ENCODE data around the gene PAK6.

The PAK6 gene

DNA sequence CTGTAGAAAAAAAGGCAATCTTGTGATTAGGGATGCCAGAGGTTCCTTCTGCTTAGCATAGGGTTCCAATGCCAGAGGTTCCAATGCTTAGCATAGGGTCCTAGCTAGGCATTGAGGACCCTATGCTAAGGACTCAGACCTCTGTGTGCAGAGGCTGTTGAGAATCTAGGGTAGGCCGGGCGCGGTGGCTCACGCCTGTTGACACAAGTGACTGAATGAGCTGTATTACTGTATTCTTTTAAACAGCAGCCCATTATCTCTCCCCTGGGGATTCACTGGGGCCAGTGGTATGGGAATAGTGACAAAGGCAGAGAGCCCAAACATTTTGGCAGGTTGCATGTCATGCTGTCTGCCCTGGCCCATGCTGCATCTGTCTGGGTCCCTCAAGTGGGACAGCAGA lies 16.2 kb downstream of the PAK6 start:
- no peak for DNase-seq (ENCODE audit: low read depth in 2 of 2)

- peak; percentile 24 to 29 for DNase-seq (ENCODE audit: low read depth in 2 of 2)
These were observed 17.9 kb downstream of the PAK6 start for GRCh38 chr15:40256638-40257235.

DNA sequence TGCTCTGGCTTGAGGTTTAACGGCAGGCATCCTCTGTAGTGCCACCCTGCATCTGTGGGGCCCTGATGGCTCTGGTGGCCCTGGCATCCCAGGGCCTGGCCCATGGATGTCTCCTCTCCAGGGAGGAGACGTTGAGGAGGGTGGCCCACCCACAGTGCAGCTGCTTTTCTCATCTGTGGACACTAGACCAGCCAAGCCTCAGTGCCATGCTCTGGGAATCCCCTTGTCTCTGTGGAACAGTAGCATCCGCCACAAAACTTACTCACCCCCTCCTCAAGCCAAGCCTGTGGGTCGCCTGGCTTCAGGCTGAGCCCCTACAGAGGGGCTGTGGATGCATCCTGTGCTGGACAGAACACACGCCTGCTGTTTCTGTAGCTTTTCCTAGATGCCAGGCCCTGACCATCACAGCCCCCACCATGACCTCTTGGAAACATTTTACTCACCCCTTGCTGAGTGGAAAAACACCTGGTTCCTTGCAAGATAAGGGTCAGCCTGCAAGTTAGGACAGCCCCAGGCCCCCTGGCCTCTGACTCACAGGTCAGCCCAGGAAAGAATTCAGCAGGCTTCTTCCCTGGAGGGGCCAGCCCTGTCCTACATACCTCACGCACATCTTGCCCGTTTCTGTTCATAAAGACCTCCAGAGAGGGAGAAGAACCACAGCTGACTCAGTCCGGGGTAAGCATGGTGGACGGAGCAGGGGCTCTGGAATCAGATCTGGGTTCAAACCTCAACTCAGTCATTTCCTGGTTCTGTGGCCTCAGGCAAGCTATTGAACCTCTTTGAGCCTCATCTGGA lies 19.0 kb downstream of the PAK6 start:
- DNase-seq (ENCODE audit: low read depth in 2 of 2) = no peak

GRCh38 chr15:40258544-40258943 lies 19.7 kb downstream of the PAK6 start:
- DNase-seq (ENCODE audit: low read depth in 2 of 2) = no peak

DNA sequence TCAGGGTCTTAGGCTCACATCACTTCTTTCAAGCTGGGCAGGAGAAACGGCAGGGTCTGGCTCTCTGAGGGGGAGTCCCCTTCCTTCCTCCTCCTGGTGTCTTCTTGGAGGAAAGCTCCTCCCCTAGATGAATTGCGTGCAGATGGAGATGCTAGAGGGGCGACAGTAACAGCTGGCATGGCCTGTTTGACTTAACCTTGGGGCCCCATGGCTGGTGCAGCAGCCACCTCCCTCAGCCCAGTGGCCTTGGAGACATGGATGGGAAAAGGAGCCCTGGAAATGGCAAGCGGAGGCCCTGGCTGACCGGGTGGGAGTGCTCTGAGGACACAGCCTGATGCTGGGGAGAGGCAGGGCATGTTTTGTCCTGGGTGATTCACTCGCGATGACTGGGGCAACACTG lies 20.2 kb downstream of the PAK6 start:
- DNase-seq (ENCODE audit: low read depth in 2 of 2) = no peak

DNA sequence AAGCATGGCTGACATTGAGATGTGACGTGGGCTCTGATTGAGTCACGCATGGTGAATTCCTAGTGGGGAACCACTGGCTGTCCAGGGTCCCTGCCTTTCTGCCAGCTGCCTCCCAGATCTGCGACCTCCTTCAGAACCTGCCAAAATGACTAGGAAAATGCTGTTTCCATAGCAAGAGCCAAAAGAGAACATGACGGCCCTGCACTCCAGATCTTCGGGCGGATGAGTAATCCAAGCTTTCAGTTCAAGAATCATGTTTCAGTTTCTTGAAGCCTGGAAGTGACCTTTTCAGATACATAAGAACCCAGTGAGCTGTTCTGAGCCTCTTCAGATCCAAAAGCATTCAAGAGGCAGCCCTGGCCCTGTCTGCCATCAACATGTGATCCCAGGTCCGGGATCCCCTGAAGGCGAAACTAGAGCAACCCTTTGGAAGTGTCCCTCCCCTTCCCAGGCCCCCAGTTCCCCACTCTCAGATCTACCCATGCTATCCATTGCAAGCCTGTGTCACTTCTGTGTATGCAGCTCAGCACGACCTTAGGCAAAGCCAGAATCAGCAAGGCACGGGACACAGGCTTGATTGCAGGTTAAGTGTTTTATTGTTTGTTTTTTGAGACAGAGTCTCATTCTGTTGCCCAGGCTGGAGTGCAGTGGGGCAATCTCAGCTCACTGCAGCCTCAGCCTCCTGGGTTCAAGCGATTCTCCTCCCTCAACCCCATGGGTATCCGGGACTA lies 24.3 kb downstream of the PAK6 start:
- no peak for DNase-seq (ENCODE audit: low read depth in 2 of 2)

DNA sequence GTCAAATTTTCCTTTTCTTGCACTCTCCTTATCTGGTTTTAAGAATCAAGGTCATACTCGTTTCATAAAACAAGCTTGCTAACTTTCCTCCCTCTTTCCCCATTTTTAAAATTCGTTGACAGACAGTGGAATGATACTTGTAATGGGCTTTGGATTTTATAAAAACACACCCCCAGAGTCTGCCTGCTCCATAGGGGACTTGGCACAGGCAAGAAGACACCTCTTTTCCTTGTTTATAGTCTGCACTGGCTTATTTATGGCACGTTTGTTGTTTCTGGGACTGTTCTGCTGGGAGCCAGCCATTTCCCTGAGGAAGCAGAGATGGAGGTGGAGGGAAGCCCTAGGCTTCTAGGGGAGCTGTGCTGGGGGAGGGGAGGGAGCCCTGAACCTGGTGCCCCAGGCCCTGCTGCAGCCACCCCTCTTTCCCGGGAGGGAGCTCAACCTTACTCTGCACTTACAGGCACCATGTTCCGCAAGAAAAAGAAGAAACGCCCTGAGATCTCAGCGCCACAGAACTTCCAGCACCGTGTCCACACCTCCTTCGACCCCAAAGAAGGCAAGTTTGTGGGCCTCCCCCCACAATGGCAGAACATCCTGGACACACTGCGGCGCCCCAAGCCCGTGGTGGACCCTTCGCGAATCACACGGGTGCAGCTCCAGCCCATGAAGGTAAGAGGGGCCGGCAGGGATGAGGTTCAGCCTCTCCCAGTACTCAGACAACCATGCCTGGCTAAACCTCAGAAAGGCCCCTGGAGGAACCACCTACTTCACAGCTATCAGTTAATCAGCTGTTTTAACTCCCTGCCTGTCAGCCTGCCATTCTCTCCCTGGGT lies 25.7 kb downstream of the PAK6 start:
- DNase-seq (ENCODE audit: low read depth in 2 of 2) = no peak

GRCh38 chr15:40265355-40265754 lies 26.5 kb downstream of the PAK6 start:
- DNase-seq (ENCODE audit: low read depth in 2 of 2) = no peak

DNA sequence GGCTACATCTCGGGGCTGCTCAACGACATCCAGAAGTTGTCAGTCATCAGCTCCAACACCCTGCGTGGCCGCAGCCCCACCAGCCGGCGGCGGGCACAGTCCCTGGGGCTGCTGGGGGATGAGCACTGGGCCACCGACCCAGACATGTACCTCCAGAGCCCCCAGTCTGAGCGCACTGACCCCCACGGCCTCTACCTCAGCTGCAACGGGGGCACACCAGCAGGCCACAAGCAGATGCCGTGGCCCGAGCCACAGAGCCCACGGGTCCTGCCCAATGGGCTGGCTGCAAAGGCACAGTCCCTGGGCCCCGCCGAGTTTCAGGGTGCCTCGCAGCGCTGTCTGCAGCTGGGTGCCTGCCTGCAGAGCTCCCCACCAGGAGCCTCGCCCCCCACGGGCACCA lies 27.0 kb downstream of the PAK6 start:
- no peak for DNase-seq (ENCODE audit: low read depth in 2 of 2)

GRCh38 chr15:40266828-40267304 lies 28.0 kb downstream of the PAK6 start:
- peak; percentile 69 to 75 for DNase-seq (ENCODE audit: low read depth in 2 of 2)

- DNase-seq (ENCODE audit: low read depth in 2 of 2) = no peak
These were observed 28.8 kb downstream of the PAK6 start for GRCh38 chr15:40267670-40268069.

DNA sequence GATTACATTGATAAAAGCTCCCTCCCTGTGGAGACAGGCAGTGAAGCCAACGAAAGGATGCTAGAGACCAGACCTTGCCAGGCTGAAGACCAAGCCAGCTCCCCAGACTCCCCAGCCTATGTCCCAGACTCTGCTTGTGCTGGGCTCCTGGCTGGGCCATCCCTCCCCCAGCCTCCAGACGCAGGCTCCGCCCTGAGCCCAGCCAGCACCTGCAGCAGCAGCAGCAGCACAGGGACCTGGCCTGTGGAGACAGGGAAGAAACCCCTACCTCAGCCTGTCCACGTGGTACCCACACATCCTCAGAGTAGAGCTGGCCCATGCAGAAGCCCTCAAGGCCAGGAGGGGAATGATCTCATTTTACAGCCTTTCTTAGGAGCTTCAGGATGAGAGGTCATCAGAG lies 30.7 kb downstream of the PAK6 start:
- no peak for DNase-seq (ENCODE audit: low read depth in 2 of 2)

GRCh38 chr15:40270246-40270995 lies 31.6 kb downstream of the PAK6 start:
- no peak for DNase-seq (ENCODE audit: low read depth in 2 of 2)

- no peak for DNase-seq (ENCODE audit: low read depth in 2 of 2)
These were observed 33.0 kb downstream of the PAK6 start for GRCh38 chr15:40271685-40272484.

DNA sequence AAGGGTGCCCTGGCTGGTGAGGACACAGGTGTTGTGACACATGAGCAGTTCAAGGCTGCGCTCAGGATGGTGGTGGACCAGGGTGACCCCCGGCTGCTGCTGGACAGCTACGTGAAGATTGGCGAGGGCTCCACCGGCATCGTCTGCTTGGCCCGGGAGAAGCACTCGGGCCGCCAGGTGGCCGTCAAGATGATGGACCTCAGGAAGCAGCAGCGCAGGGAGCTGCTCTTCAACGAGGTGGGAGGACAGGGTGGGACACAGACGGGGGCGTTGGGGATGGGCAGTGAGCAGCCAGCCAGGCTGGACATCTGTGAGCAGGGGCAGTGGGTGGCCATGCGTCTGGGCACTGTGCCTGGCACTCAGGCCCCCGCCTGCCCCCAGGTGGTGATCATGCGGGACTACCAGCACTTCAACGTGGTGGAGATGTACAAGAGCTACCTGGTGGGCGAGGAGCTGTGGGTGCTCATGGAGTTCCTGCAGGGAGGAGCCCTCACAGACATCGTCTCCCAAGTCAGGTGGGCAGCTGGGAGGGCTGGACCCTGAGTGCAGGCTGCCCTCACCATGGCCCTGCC lies 33.7 kb downstream of the PAK6 start:
- no peak for DNase-seq (ENCODE audit: low read depth in 2 of 2)

GRCh38 chr15:40273428-40273827 lies 34.6 kb downstream of the PAK6 start:
- DNase-seq (ENCODE audit: low read depth in 2 of 2) = no peak

- peak; percentile 52 to 56 for DNase-seq (ENCODE audit: low read depth in 2 of 2)
These were observed 35.7 kb downstream of the PAK6 start for GRCh38 chr15:40274350-40275274.

DNA sequence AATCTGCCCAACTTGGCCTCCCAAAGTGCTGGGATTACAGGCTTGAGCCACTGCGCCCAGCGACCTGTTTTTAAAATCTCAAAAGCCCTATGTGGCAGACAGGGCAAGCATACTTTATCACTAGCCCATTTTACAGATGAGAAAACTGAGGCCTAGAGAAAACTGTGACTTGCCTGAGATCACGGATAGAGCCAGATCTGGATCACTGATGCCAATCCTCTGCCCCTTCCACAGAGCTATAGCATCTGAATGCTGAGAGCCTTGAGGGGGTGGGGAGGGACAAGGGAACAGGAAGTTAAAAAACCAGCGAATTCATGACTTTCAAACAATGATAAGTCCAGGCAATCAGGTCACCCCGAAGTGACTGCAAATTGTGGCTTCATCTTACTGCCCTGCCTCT lies 36.7 kb downstream of the PAK6 start:
- DNase-seq (ENCODE audit: low read depth in 2 of 2) = no peak

GRCh38 chr15:40275954-40276353 lies 37.1 kb downstream of the PAK6 start:
- DNase-seq (ENCODE audit: low read depth in 2 of 2) = no peak
